ENCODE measurements around the gene COX4I2. TPM values are rescaled to one million over a fixed set of nuclear protein-coding genes. Genes with fewer than 3 reads are reported as not detected.

The COX4I2 gene
- total and polyA plus RNA-seq, 2 of the 4 experiments (the other 2 are of a cell fraction) = not detected

- in situ Hi-C loops (cut with MboI; ENCODE audit: low sequenced_read_pairs) (loop anchor here (5.0 kb wide), 1 partner anchor 46 kb away; no protein-coding TSS in a partner anchor), dilution Hi-C loops (cut with HindIII; ENCODE audit: low sequenced_read_pairs, unreplicated experiment) (no loop called here)
These were observed 29.3 kb upstream of the COX4I2 start for GRCh38 chr20:31608251-31608945.

More at GRCh38 chr20:31608251-31608945, 29.3 kb upstream of the COX4I2 start:
- TF ChIP-seq ELK1 (IDR thresholded peaks at IDR 0.05; ENCODE audit: borderline replicate concordance, low read depth, low read length) = no peak
- TF ChIP-seq RCOR1 (IDR thresholded peaks at IDR 0.05; ENCODE audit: insufficient replicate concordance, low read length) = no peak
- TF ChIP-seq CEBPB (IDR thresholded peaks at IDR 0.05; ENCODE audit: low read depth, low read length) = peak; percentile 81
- TF ChIP-seq BHLHE40 (IDR thresholded peaks at IDR 0.05; ENCODE audit: low read depth, low read length) = peak; percentile 85
- no peak for TF ChIP-seq MXI1 (IDR thresholded peaks at IDR 0.05; ENCODE audit: borderline replicate concordance, low read depth, low read length)
- no peak for TF ChIP-seq SMC3 (IDR thresholded peaks at IDR 0.05; ENCODE audit: low read depth, low read length)
- peak; percentile 78 for TF ChIP-seq MAZ (IDR thresholded peaks at IDR 0.05; ENCODE audit: borderline replicate concordance, low read depth, low read length)
- TF ChIP-seq RFX5 (IDR thresholded peaks at IDR 0.05; ENCODE audit: low read depth, low read length) = no peak
- no peak for TF ChIP-seq RAD21 (IDR thresholded peaks at IDR 0.05; ENCODE audit: low read length)
- TF ChIP-seq FOS (IDR thresholded peaks at IDR 0.05; ENCODE audit: low read depth, low read length) = no peak
- TF ChIP-seq USF2 (IDR thresholded peaks at IDR 0.05; ENCODE audit: low read depth, low read length) = 0 out of 2 replicates have a peak, but pooled peaks have one; percentile 24
- TF ChIP-seq CTCF (conservative IDR thresholded peaks at IDR 0.05; ENCODE audit: low read depth, low read length) = no peak
- intact Hi-C loops (cut with micrococcal nuclease) = no loop called here
- peak overlapping the region; percentile 65 for H4K5ac ChIP-seq (ENCODE audit: low read depth, low read length)
- H3K14ac ChIP-seq (replicated peaks; ENCODE audit: low read depth, low read length) = 0 out of 2 replicates have a peak overlapping the region, but pooled peaks have one; percentile 22
- no peak overlapping the region for H3K56ac ChIP-seq (ENCODE audit: extremely low read depth, insufficient read depth, low read length)
- H3K4me1 ChIP-seq (ENCODE audit: control insufficient read depth, insufficient read depth, low read length) = peaks cover 23% of the 10 kb centered on the region
- no TSS peak for BruUV-seq (replicated peaks)
- H3K4me2 ChIP-seq (ENCODE audit: low read depth, low read length) = peak overlapping the region; percentile 64; the same call in 1 of the 2 replicates
- H3K9me1 ChIP-seq (ENCODE audit: insufficient read depth, low read length) = no peaks in the 10 kb centered on the region
- H3K4ac ChIP-seq (ENCODE audit: low read depth, low read length) = peak overlapping the region; percentile 67
- peak overlapping the region; percentile 26; the same call in 1 of the 2 replicates for H3K23ac ChIP-seq (ENCODE audit: low read depth, low read length)
- WGBS, 2 experiments (ENCODE audit: extremely low coverage in 2 of 2, insufficient read length in 1 of 2) = 7% methylated on average over 30 of the region's 45 CpGs; no CpG with 5 or more reads in 1 of the 2 experiments
- H2BK5ac ChIP-seq (ENCODE audit: low read depth, low read length, poor library complexity, severe bottlenecking) = peak overlapping the region; percentile 66
- H2AFZ ChIP-seq (replicated peaks; ENCODE audit: low read length, poor library complexity) = peak overlapping the region; percentile 75
- peak overlapping the region; percentile 22; the same call in 1 of the 2 replicates for H3K9ac ChIP-seq (ENCODE audit: low read depth, low read length)
- peak overlapping the region; percentile 36; the same call in 1 of the 2 replicates for H3K18ac ChIP-seq (ENCODE audit: low read depth, low read length)
- peaks cover 18% of the 10 kb centered on the region for H4K20me1 ChIP-seq (ENCODE audit: insufficient read depth, low read length)
- peaks cover 0 to 17% of the 10 kb centered on the region in 2 experiments; a peak in 2 of 4 replicates for H3K79me1 ChIP-seq (ENCODE audit: low read depth in 1 of 2, low read length in 2 of 2)
- peak; percentile 48 for DNase-seq
- no peaks in the 10 kb centered on the region for H3K27me3 ChIP-seq (ENCODE audit: control insufficient read depth, insufficient read depth, low read length)
- H3K27ac ChIP-seq (ENCODE audit: insufficient read depth, low read length) = peak overlapping the region; percentile 67
- H4K8ac ChIP-seq (ENCODE audit: low read depth in 2 of 2, low read length in 2 of 2) = peak overlapping the region; percentile 22 to 44; a peak in 3 of 4 replicates
- ATAC-seq (ENCODE audit: low read depth) = no peak; the same call in 1 of the 2 replicates
- H3K9me3 ChIP-seq (ENCODE audit: control insufficient read depth, insufficient read depth, low read length) = no peaks in the 10 kb centered on the region
- H2AK9ac ChIP-seq (replicated peaks; ENCODE audit: low read depth, low read length, poor library complexity) = peak overlapping the region; percentile 71
- CTCF ChIA-PET = interaction anchor here (1.3 to 1.6 kb wide), 2 partner anchors 46 to 48 kb away, joined by 5 read pairs; no protein-coding TSS in a partner anchor
- peak overlapping the region; percentile 78 for H2BK120ac ChIP-seq (ENCODE audit: low read depth, low read length)
- H2BK15ac ChIP-seq (ENCODE audit: low read depth, low read length) = peak overlapping the region; percentile 15; the same call in 1 of the 3 replicates
- 0 out of 2 replicates have a peak overlapping the region, but pooled peaks have one; percentile 13 for H2AK5ac ChIP-seq (ENCODE audit: low read depth, low read length)
- H3K4me3 ChIP-seq (ENCODE audit: insufficient read depth, low read depth, low read length) = no peak overlapping the region
- H4K91ac ChIP-seq (ENCODE audit: insufficient read depth, low read depth, low read length) = peak overlapping the region; percentile 49
- peak overlapping the region; percentile 70 for H2BK20ac ChIP-seq (ENCODE audit: low read depth, low read length)
- H3K36me3 ChIP-seq (ENCODE audit: control insufficient read depth, insufficient read depth, low read length) = peaks cover 1% of the 10 kb centered on the region; the same call in 1 of the 2 replicates
- POLR2A ChIA-PET (ENCODE audit: unreplicated experiment) = interaction anchor here (0.7 kb wide), 2 partner anchors 11 to 115 kb away, joined by 3 read pairs; no protein-coding TSS in a partner anchor
